Omental fat pad (tissue), 4 donors: ENCODE results near the gene AKR1D1. TPM values are rescaled to one million over a fixed set of nuclear protein-coding genes. Genes with fewer than 3 reads are reported as not detected.
"Not testable (repeated sequence)": the region's sequence is repeated elsewhere in the genome, so short reads cannot be mapped to it uniquely, and the experiment has no call there.

ENCODE experiments used
- ATAC-seq: fragments of 150-250 bp; one replicate; pipeline ENCODE4 v1.9.1; 2016; ENCODE audit warnings: mild to moderate bottlenecking, moderate library complexity; ENCODE audit not compliant: low FRiP score
- DNase-seq: peaks from one replicate; pipeline ENCODE4 v3.0.0-alpha.2; 2019; ENCODE audit warnings: low spot score
- total RNA-seq, 4 donors: library from RNA; depleted of rRNA; stranded (reverse); fragments of >200 nt; gene quantifications; one replicate each; pipeline ENCODE4 v1.1.0, GENCODE V29; 2016
- TF ChIP-seq, protein P1 (sequence below), 3 donors: fragments of 450-650 bp; IDR thresholded peaks; one replicate each; pipeline ENCODE4 v1.5.1; 2016 to 2017; ENCODE audit warnings: antibody characterized with exemption in 3 of 3, mild to moderate bottlenecking in 3 of 3, moderate library complexity in 2 of 3

The AKR1D1 gene
- total RNA-seq, 4 donors from 2014 or later = not detected

DNA sequence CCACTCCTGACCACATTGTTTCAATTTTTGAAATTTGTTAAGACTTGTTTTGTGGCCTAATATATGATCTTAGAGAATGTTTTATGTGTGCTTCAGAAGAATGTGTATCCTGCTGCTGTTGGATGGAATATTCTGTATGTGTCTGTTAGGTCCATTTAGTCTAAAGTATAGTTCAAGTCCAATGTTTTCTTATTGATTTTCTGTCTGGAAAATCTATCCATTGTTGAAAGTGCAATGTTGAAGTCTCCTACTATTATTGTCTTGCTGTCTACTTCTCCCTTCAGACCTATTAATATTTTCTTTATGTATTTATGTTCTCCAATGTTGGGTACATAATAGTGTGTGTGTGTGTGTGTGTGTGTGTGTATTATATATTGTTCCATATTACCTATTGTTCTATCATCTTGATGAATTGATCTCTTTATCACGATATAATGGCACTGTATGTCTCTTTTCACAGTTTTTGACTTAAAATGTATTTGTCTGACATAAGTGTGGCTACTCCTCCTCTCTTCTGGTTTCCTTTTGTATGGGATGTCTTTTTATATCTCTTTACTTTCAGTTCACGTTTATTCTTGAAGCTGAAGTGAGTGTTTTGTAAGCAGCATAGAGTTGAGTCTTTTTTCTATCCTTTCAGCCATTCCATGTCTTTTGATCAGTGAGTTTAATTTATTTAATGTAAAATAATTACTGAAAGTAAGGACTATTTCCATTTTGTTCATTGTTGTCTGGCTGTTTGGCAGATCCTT, 61.3 kb downstream of the AKR1D1 start:
- TF ChIP-seq, protein P1, sequence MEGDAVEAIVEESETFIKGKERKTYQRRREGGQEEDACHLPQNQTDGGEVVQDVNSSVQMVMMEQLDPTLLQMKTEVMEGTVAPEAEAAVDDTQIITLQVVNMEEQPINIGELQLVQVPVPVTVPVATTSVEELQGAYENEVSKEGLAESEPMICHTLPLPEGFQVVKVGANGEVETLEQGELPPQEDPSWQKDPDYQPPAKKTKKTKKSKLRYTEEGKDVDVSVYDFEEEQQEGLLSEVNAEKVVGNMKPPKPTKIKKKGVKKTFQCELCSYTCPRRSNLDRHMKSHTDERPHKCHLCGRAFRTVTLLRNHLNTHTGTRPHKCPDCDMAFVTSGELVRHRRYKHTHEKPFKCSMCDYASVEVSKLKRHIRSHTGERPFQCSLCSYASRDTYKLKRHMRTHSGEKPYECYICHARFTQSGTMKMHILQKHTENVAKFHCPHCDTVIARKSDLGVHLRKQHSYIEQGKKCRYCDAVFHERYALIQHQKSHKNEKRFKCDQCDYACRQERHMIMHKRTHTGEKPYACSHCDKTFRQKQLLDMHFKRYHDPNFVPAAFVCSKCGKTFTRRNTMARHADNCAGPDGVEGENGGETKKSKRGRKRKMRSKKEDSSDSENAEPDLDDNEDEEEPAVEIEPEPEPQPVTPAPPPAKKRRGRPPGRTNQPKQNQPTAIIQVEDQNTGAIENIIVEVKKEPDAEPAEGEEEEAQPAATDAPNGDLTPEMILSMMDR (IDR thresholded peaks at IDR 0.05) = no peak
- ATAC-seq (no peak), DNase-seq (no peak)

DNA sequence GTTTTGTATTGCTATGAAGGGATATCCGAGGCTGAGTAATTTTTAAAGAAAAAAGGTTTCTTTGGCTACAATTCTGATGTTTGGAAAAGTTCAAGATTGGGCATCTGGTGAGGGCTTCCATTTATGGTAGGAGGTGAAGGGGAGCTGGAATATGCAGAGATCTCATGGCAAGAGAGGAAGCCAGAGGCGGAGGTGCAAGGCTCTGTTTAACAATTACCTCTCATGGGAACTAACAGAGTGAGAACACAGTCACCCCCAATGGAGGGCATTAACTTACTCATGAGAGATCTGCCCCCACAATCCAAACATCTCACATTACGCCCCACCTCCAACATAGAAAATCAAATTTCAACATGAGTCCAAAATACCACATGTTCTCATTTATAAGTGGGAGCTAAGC, 62.0 kb downstream of the AKR1D1 start:
- ATAC-seq = no peak
- no peak for DNase-seq
- TF ChIP-seq, protein P1 (IDR thresholded peaks at IDR 0.05) = no peak

DNA sequence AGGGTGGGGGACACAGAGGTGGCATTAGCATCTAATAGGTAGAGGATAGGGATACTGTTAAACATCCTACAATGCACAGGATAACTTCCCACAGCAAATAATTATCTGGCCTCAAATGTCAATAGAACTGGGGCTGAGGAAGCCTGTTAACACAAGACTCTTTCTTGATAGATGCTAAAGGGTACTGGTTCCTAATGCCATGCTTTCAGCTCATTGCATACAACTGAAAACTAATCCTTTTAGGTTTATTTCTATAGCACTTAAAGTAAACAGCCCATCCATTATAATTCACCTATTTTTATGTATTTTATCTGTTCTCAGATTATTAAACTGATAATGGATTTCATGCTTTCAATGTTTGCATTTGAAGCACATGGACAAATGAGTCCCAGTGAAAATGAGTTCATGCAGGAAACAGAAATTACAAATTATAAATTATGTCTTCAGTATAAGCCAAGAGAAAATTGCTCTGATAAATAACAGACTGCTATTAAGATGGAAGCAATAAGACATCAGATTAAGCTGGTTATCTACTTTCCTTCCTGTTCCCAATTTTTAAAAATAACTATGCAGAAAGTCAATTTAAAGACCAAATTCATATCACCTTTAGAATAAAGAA, 66.4 kb downstream of the AKR1D1 start:
- no peak for DNase-seq
- no peak for ATAC-seq
- TF ChIP-seq, protein P1 (IDR thresholded peaks at IDR 0.05) = no peak

DNA sequence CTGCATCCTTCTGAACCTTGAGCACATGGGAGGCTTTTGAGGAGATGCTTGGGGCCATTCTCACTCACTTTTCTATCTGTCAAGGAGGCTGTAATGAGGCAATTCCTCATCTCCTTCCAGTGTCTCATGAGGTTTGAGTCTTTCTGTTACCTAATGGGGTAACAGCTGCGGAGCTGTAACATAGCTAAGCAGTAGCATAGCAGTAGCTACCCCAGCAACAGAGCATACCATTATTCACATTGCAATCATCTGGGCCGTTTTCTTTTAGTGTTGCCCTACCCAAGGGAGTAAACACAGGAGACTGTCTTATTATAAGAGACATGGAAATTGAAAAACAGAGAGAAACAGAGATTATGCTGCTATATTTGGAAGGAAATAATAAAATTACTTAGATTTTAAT, 68.7 kb downstream of the AKR1D1 start:
- ATAC-seq = no peak

DNA sequence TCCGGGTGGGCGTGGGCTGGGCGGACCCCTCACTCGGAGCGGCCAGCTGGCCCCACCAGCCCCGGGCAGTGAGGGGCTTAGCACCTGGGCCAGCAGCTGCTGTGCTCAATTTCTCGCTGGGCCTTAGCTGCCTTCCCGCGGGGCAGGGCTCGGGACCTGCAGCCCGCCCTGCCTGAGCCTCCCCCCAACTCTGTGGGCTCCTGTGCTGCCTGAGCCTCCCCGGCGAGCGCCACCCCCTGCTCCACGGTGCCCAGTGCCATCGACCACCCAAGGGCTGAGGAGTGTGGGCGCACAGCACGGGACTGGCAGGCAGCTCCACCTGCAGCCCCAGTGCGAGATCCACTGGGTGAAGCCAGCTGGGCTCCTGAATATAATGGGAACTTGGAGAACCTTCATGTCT, 70.0 kb downstream of the AKR1D1 start:
- DNase-seq, ATAC-seq: not testable (repeated sequence)

More for the DNA sequence above, 68.7 kb downstream of the AKR1D1 start:
- TF ChIP-seq, protein P1 (IDR thresholded peaks at IDR 0.05) = no peak
- no peak for DNase-seq

DNA sequence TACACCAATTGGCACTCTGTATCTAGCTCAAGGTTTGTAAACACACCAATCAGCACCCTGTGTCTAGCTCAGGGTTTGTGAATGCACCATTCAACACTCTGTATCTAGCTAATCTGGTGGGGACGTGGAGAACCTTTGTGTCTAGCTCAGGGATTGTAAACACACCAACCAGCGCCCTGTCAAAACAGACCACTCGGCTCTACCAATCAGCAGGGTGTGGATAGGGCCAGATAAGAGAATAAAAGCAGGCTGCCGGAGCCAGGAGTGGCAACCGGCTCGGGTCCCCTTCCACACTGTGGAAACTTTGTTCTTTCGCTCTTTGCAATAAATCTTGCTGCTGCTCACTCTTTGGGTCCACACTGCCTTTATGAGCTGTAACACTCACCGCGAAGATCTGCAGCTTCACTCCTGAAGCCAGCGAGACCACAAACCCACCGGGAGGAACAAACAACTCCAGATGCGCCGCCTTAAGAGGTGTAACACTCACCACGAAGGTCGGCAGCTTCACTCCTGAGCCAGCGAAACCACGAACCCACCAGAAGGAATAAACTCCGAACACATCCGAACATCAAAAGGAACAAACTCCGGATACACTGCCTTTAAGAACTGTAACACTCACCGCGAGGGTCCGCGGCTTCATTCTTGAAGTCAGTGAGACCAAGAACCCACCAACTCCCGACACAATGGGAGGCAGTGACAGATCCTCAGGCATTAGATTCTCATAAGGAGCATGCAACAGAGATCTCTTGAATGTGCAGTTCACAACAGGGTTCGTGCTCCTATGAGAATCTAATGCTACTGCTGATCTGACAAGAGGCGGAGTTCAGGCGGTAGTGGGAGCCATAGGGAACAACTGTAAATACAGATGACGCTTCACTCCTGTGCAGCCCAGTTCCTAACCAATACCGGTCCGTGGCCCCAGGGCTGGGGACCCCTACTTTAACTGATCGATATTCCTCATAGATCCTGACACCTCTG, 70.8 kb downstream of the AKR1D1 start:
- not testable (repeated sequence) for ATAC-seq, DNase-seq

DNA sequence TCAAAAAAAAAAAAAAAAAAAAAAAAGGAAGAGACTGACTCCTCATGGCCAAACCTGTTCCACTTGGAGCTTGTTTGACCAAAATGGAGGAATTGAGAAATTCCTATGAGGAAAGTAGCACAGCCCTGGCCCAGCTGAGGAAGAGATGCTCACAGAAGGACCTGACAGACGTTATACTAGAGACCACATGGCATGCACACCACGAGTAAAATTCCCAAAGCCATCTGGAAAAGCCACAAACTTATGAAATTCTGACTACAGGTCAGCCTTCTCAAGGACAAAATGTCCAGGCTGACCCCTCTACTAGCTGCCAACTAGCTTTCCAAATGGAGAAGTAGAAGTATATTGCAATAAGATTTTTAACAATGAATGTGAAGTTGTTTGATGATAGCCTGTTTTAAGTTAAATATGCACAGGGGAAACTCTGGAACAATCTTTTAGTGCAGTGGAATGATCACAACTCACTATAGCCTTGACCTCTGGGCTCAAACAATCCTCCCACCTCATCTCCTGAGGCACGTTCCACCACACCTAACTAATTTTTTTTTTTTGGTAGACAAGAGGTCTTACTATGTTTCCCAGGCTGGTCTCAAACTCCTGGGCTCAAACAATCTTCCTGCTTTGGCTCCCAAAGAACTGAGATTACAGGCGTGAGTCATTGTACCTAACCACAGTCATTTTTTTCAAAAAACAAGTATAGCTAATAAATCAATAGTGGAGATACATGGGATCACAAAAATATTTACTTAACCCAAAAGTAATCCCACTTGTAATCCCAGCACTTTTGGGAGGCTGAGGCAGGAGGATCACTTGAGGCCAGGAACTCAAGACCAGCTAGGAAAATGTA, 75.7 kb downstream of the AKR1D1 start:
- DNase-seq = no peak
- TF ChIP-seq, protein P1 (IDR thresholded peaks at IDR 0.05) = no peak
- no peak for ATAC-seq
